GM12878 (cell line): ENCODE results near the gene MYCN. TPM values are rescaled to one million over a fixed set of nuclear protein-coding genes. Genes with fewer than 3 reads are reported as not detected.

Source experiments
- ATAC-seq: fragments of 200-7000 bp; cut with Tn5 transposase; 3 replicates; pipeline ENCODE4 v1.9.1; 2020; ENCODE audit warnings: mild to moderate bottlenecking, moderate library complexity
- BruUV-seq: library from RNA; stranded (reverse); fragments of 400-500 nt; replicated peaks from 2 replicates; lab custom pipeline; 2021; lab: Mats Ljungman, UMichigan
- CTCF ChIA-PET: fragments of 300-600 bp; sonication (Branson Sonifier 250); formaldehyde crosslinking; extraction: SDS; loops from one replicate; lab custom pipeline; 2021; ENCODE audit warnings: inconsistent platforms; lab: Yijun Ruan, JAX
- POLR2A ChIA-PET: fragments of 350-600 bp; formaldehyde crosslinking; extraction: SDS; loops from one replicate; lab custom pipeline; 2021; ENCODE audit warnings: inconsistent platforms; lab: Charles Lee
- RAD21 ChIA-PET: fragments of 300-600 bp; sonication (Branson Sonifier 250); formaldehyde crosslinking; loops from one replicate; lab custom pipeline; 2023; ENCODE audit warnings: antibody characterized with exemption; ENCODE audit not compliant: unreplicated experiment; lab: Charles Lee
- SMC1A ChIA-PET: fragments of 300-600 bp; sonication (Branson Sonifier 250); formaldehyde crosslinking; loops from one replicate; lab custom pipeline; 2023; ENCODE audit not compliant: unreplicated experiment, uncharacterized antibody; lab: Charles Lee
- DNase-seq: peaks from one replicate; pipeline ENCODE4 v3.0.0-alpha.2; 2011; ENCODE audit warnings: low read depth, low spot score
- FAIRE-seq: peaks from 3 replicates; lab custom pipeline; 2011; peaks lifted over from hg19 to GRCh38; lab: Jason Lieb, UNC
- H2AFZ ChIP-seq: 2 replicates; pipeline ENCODE4 v1.6.0; 2011; ENCODE audit warnings: low read depth, low read length, control low read depth; ENCODE audit not compliant: control insufficient read depth
- H3K27ac ChIP-seq: 2 replicates; pipeline ENCODE4 v1.5.1; 2011; ENCODE audit warnings: control low read depth; ENCODE audit not compliant: control insufficient read depth, insufficient read depth
- H3K27me3 ChIP-seq, 2 experiments: replicated peaks in 1 of 2; 2 replicates each; pipeline versions ENCODE4 v1.6.0 to v1.6.1; 2011; ENCODE audit warnings: low read length in 1 of 2; ENCODE audit not compliant: control insufficient read depth in 2 of 2, insufficient read depth in 2 of 2
- H3K36me3 ChIP-seq, 2 experiments: 2 replicates each; pipeline ENCODE4 v1.5.1; 2011; ENCODE audit warnings: low read length in 1 of 2; ENCODE audit not compliant: control insufficient read depth in 2 of 2, insufficient read depth in 2 of 2
- H3K4me1 ChIP-seq: 2 replicates; pipeline ENCODE4 v1.6.1; 2011; ENCODE audit warnings: mild to moderate bottlenecking, low read length, moderate library complexity, mixed read lengths; ENCODE audit not compliant: control insufficient read depth, insufficient read depth
- H3K4me2 ChIP-seq: 2 replicates; pipeline ENCODE4 v1.6.0; 2011; ENCODE audit warnings: control low read depth; ENCODE audit not compliant: control insufficient read depth, insufficient read depth
- H3K4me3 ChIP-seq: fragments of 200-600 bp; sonication (generic); 2 replicates; pipeline ENCODE4 v1.5.1; 2016
- H3K79me2 ChIP-seq: 2 replicates; pipeline ENCODE4 v1.6.0; 2011; ENCODE audit warnings: low read length; ENCODE audit not compliant: control insufficient read depth, insufficient read depth
- H3K9ac ChIP-seq: 2 replicates; pipeline ENCODE4 v1.8.0; 2011; ENCODE audit warnings: low read length, control low read depth, mixed read lengths; ENCODE audit not compliant: control insufficient read depth, insufficient read depth
- H3K9me3 ChIP-seq: replicated peaks from 3 replicates; pipeline ENCODE4 v1.5.1; 2011; ENCODE audit warnings: mild to moderate bottlenecking, low read length; ENCODE audit not compliant: control insufficient read depth, insufficient read depth
- H4K20me1 ChIP-seq: 2 replicates; pipeline ENCODE4 v1.6.0; 2011; ENCODE audit not compliant: control insufficient read depth, insufficient read depth
- ATF2 ChIP-seq: IDR thresholded peaks from 2 replicates; pipeline ENCODE4 v1.6.1; 2012; ENCODE audit warnings: low read length, inconsistent platforms
- BACH1 ChIP-seq: fragments of 450-650 bp; IDR thresholded peaks from 2 replicates; pipeline ENCODE4 v1.6.1; 2017; ENCODE audit warnings: mild to moderate bottlenecking, borderline replicate concordance
- CHD2 ChIP-seq: IDR thresholded peaks from 2 replicates; pipeline ENCODE4 v1.6.1; 2011; ENCODE audit warnings: low read depth, low read length, improper control_type of control experiment, borderline replicate concordance
- MEF2B ChIP-seq: fragments of 450-650 bp; IDR thresholded peaks from 2 replicates; pipeline ENCODE4 v1.6.1; 2018; ENCODE audit warnings: mild to moderate bottlenecking, moderate library complexity; ENCODE audit not compliant: partially characterized antibody, poor library complexity, severe bottlenecking
- PBX3 ChIP-seq: IDR thresholded peaks from 2 replicates; pipeline ENCODE4 v1.6.1; 2011; ENCODE audit warnings: mild to moderate bottlenecking, low read depth, low read length, moderate library complexity; ENCODE audit not compliant: insufficient replicate concordance
- ZBTB40 ChIP-seq: fragments of 450-650 bp; IDR thresholded peaks from 2 replicates; pipeline ENCODE4 v1.6.1; 2016; ENCODE audit warnings: mild to moderate bottlenecking, moderate library complexity, borderline replicate concordance
- WGBS: methylation state at CpG from one replicate; pipeline ENCODE4 v1.1.6; 2016; ENCODE audit warnings: low lambda C conversion rate; ENCODE audit not compliant: insufficient replicate concordance, insufficient coverage; ENCODE audit errors: missing lambda C conversion rate; 5-methylcytosine and 5-hydroxymethylcytosine counted together
- in situ Hi-C: fragments of 300-500 bp; cut with MboI; formaldehyde crosslinking; loops from 9 replicates; pipeline ENCODE4 v1.14.3; 2018; ENCODE audit warnings: mixed read lengths
- intact Hi-C: fragments of 100-400 bp; cut with micrococcal nuclease; formaldehyde crosslinking; loops from one replicate; pipeline ENCODE4 v1.14.2; 2022; ENCODE audit not compliant: unreplicated experiment
- polyA plus RNA-seq, 11 experiments: library from polyadenylated mRNA; depleted of rRNA in 4 of 11; unstranded in 6 of 11; stranded (reverse) in 5 of 11; fragments of >200 nt; fragmentation: Nextera tagmentation in 4 of 11; fragmentation: Illumina TruSeq in 1 of 11; extraction: Ambion mirVana in 4 of 11; extraction: Trizol in 1 of 11; gene quantifications; 1 replicate in 1 of 11; 2 replicates in 10 of 11; pipeline versions ENCODE4 v1.2.1 to v1.2.3, GENCODE V29; 2011 to 2016; ENCODE audit warnings: inconsistent platforms in 2 of 11, missing spikeins in 2 of 11, low read depth in 1 of 11
- total RNA-seq, 4 experiments: library from RNA; depleted of rRNA in 3 of 4; stranded (reverse); fragments of >200 nt in 3 of 4; fragmentation: Illumina TruSeq in 1 of 4; extraction: Trizol in 1 of 4; gene quantifications; 2 replicates each; pipeline versions ENCODE4 v1.2.1 to v1.2.3, GENCODE V29; 2013 to 2021
- TF ChIP-seq, protein P1 (sequence below): fragments of 450-650 bp; IDR thresholded peaks from 2 replicates; pipeline ENCODE4 v1.6.1; 2014; ENCODE audit warnings: mild to moderate bottlenecking
- TF ChIP-seq, protein P2 (sequence below): fragments of 450-650 bp; IDR thresholded peaks from 2 replicates; pipeline ENCODE4 v1.6.1; 2017; ENCODE audit warnings: mild to moderate bottlenecking
- TF ChIP-seq, protein P3 (sequence below): fragments of 450-650 bp; IDR thresholded peaks from 2 replicates; pipeline ENCODE4 v1.6.1; 2016; ENCODE audit warnings: mild to moderate bottlenecking

Gene MYCN
- total and polyA plus RNA-seq, 10 of the 15 experiments (the other 5 are each of a cell fraction or from before 2014, with no cell fraction given) = not detected

DNA sequence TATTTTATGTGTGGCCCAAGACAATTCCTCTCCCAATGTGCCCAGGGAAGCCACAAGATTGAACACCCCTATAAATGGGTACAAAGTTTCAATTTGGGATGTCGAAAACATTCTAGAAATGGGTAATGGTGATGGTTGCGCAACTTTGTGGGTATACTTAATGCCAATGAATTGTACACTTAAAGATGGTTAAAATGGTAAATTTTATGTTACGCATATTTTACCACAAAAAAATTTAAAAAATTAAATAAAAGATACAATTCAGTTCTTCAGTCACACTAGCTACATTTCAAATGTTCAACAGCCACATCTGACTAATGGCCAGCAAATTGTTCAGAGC lies 34.9 kb downstream of the MYCN start:
- ChIA-PET POLR2A (no interaction called here), RAD21 (no interaction called here), CTCF (no interaction called here), SMC1A (no interaction called here)
- FAIRE-seq (no peak), DNase-seq (no peak), ATAC-seq (no peak)
- in situ Hi-C loops = no loop called here
- Histone ChIP-seq H3K27ac (no peak overlapping the region), H3K9me3 (no peaks in the 10 kb centered on the region), H3K4me3 (no peak overlapping the region), H3K79me2 (no peaks in the 10 kb centered on the region), H3K4me2 (no peak overlapping the region), H2AFZ (no peak overlapping the region), H3K27me3 (no peaks in the 10 kb centered on the region), H3K36me3 (no peaks in the 10 kb centered on the region), H4K20me1 (no peaks in the 10 kb centered on the region), H3K9ac (no peak overlapping the region), H3K4me1 (no peaks in the 10 kb centered on the region)
- intact Hi-C loops = no loop called here
- 68% methylated on average over 3 of the region's 3 CpGs for WGBS
- no TSS peak for BruUV-seq
- TF ChIP-seq ATF2 = no peak
- TF ChIP-seq, protein P1, sequence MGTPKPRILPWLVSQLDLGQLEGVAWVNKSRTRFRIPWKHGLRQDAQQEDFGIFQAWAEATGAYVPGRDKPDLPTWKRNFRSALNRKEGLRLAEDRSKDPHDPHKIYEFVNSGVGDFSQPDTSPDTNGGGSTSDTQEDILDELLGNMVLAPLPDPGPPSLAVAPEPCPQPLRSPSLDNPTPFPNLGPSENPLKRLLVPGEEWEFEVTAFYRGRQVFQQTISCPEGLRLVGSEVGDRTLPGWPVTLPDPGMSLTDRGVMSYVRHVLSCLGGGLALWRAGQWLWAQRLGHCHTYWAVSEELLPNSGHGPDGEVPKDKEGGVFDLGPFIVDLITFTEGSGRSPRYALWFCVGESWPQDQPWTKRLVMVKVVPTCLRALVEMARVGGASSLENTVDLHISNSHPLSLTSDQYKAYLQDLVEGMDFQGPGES = no peak
- TF ChIP-seq, protein P2, sequence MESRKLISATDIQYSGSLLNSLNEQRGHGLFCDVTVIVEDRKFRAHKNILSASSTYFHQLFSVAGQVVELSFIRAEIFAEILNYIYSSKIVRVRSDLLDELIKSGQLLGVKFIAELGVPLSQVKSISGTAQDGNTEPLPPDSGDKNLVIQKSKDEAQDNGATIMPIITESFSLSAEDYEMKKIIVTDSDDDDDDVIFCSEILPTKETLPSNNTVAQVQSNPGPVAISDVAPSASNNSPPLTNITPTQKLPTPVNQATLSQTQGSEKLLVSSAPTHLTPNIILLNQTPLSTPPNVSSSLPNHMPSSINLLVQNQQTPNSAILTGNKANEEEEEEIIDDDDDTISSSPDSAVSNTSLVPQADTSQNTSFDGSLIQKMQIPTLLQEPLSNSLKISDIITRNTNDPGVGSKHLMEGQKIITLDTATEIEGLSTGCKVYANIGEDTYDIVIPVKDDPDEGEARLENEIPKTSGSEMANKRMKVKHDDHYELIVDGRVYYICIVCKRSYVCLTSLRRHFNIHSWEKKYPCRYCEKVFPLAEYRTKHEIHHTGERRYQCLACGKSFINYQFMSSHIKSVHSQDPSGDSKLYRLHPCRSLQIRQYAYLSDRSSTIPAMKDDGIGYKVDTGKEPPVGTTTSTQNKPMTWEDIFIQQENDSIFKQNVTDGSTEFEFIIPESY = no peak
- TF ChIP-seq PBX3 = no peak
- TF ChIP-seq, protein P3, sequence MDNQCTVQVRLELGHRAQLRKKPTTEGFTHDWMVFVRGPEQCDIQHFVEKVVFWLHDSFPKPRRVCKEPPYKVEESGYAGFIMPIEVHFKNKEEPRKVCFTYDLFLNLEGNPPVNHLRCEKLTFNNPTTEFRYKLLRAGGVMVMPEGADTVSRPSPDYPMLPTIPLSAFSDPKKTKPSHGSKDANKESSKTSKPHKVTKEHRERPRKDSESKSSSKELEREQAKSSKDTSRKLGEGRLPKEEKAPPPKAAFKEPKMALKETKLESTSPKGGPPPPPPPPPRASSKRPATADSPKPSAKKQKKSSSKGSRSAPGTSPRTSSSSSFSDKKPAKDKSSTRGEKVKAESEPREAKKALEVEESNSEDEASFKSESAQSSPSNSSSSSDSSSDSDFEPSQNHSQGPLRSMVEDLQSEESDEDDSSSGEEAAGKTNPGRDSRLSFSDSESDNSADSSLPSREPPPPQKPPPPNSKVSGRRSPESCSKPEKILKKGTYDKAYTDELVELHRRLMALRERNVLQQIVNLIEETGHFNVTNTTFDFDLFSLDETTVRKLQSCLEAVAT = no peak
- no peak for TF ChIP-seq BACH1
- TF ChIP-seq ZBTB40 = no peak
- TF ChIP-seq MEF2B = no peak
- TF ChIP-seq CHD2 = no peak
